Measurements from ENCODE around the gene MARCHF10.

Gene MARCHF10

GRCh38 chr17:62751060-62751691 is 56.9 kb downstream of the MARCHF10 start:
- no peak for DNase-seq (ENCODE audit: low read depth)

- no peak for DNase-seq (ENCODE audit: low read depth)
Observed at GRCh38 chr17:62750631-62751051, 57.5 kb downstream of the MARCHF10 start.

- DNase-seq (ENCODE audit: low read depth) = no peak
Observed at GRCh38 chr17:62749926-62750325, 58.2 kb downstream of the MARCHF10 start.

- no peak for DNase-seq (ENCODE audit: low read depth)
Observed at GRCh38 chr17:62746941-62747340, 61.2 kb downstream of the MARCHF10 start.

- DNase-seq (ENCODE audit: low read depth) = no peak
Observed at GRCh38 chr17:62745806-62746205, 62.3 kb downstream of the MARCHF10 start.

- no peak for DNase-seq (ENCODE audit: low read depth)
Observed at GRCh38 chr17:62744259-62744658, 63.9 kb downstream of the MARCHF10 start.

- no peak for DNase-seq (ENCODE audit: low read depth)
Observed at GRCh38 chr17:62741290-62741689, 66.8 kb downstream of the MARCHF10 start.

GRCh38 chr17:62739645-62740388 is 68.3 kb downstream of the MARCHF10 start:
- no peak for DNase-seq (ENCODE audit: low read depth)

GRCh38 chr17:62738281-62738680 is 69.8 kb downstream of the MARCHF10 start:
- no peak for DNase-seq (ENCODE audit: low read depth)

GRCh38 chr17:62737513-62737912 is 70.6 kb downstream of the MARCHF10 start:
- no peak for DNase-seq (ENCODE audit: low read depth)

- DNase-seq (ENCODE audit: low read depth) = no peak
Observed at GRCh38 chr17:62735044-62735651, 73.0 kb downstream of the MARCHF10 start.

GRCh38 chr17:62732125-62732524 is 76.0 kb downstream of the MARCHF10 start:
- no peak for DNase-seq (ENCODE audit: low read depth)

- DNase-seq (ENCODE audit: low read depth) = no peak
Observed at GRCh38 chr17:62727916-62728672, 80.0 kb downstream of the MARCHF10 start.

GRCh38 chr17:62725791-62726249 is 82.3 kb downstream of the MARCHF10 start:
- DNase-seq (ENCODE audit: low read depth) = no peak

GRCh38 chr17:62724398-62725146 is 83.5 kb downstream of the MARCHF10 start:
- no peak for DNase-seq (ENCODE audit: low read depth)

- no peak for DNase-seq (ENCODE audit: low read depth)
Observed at GRCh38 chr17:62723842-62724241, 84.3 kb downstream of the MARCHF10 start.

- DNase-seq (ENCODE audit: low read depth) = no peak
Observed at GRCh38 chr17:62722625-62723024, 85.5 kb downstream of the MARCHF10 start.

GRCh38 chr17:62720126-62720850 is 87.8 kb downstream of the MARCHF10 start:
- no peak for DNase-seq (ENCODE audit: low read depth)

GRCh38 chr17:62719586-62719985 is 88.5 kb downstream of the MARCHF10 start:
- no peak for DNase-seq (ENCODE audit: low read depth)

- DNase-seq (ENCODE audit: low read depth) = no peak
Observed at GRCh38 chr17:62718429-62718828, 89.7 kb downstream of the MARCHF10 start.

- no peak for DNase-seq (ENCODE audit: low read depth)
Observed at GRCh38 chr17:62717889-62718288, 90.2 kb downstream of the MARCHF10 start.

Measured in CMK (cell line).